ENCODE results near the gene MTFR2. TPM values are rescaled to one million over a fixed set of nuclear protein-coding genes. Genes with fewer than 3 reads are reported as not detected.
A peak's percentile ranks its signal among the peaks of the same experiment; 100 is the strongest.

The MTFR2 gene
- total RNA-seq, 1 donor from 2014 or later: not detected

GRCh38 chr6:136251394-136251793 is 1.3 kb upstream of the MTFR2 start:
- Histone ChIP-seq H3K36me3 (peaks cover 4% of the 10 kb centered on the region in 2 donors), H3K4me1 (peaks cover 5 to 11% of the 10 kb centered on the region in 2 donors), H3K9me3 (no peaks in the 10 kb centered on the region), H3K27me3 (no peaks in the 10 kb centered on the region), H3K27ac (no peak overlapping the region), H3K4me3 (peak overlapping the region in 1 of 2 donors; percentile 84)
- DNase-seq (ENCODE audit: low spot score in 2 of 2): no peak
- TF ChIP-seq, protein P1, sequence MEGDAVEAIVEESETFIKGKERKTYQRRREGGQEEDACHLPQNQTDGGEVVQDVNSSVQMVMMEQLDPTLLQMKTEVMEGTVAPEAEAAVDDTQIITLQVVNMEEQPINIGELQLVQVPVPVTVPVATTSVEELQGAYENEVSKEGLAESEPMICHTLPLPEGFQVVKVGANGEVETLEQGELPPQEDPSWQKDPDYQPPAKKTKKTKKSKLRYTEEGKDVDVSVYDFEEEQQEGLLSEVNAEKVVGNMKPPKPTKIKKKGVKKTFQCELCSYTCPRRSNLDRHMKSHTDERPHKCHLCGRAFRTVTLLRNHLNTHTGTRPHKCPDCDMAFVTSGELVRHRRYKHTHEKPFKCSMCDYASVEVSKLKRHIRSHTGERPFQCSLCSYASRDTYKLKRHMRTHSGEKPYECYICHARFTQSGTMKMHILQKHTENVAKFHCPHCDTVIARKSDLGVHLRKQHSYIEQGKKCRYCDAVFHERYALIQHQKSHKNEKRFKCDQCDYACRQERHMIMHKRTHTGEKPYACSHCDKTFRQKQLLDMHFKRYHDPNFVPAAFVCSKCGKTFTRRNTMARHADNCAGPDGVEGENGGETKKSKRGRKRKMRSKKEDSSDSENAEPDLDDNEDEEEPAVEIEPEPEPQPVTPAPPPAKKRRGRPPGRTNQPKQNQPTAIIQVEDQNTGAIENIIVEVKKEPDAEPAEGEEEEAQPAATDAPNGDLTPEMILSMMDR (IDR thresholded peaks at IDR 0.05): no peak
- intact Hi-C loops (cut with DNase I): loop anchor here (2.0 kb wide), 1 partner anchor 753 kb away; no protein-coding TSS in a partner anchor

DNA sequence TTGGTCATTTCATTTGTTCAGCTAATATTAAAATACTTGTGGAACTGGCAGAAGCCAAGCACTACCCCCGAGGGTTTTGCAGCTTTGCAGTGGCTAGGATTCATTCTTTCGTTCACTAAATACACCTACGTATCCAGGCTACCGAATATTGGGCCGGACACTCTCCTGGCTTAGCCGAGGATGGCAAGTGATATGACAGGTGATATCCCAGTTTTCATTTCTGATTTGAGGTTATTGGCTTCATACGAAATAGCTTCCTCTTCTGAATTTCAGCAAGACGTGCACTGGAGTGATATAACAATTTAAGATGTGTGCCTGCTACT is 536 bp upstream of the MTFR2 start:
- H3K9me3 ChIP-seq: no peaks in the 10 kb centered on the region
- intact Hi-C loops (cut with DNase I): loop anchor here (1.0 to 2.0 kb wide), 2 partner anchors 39 to 752 kb away; partner anchors contain the start of gene BCLAF1
- TF ChIP-seq, protein P1 (IDR thresholded peaks at IDR 0.05): no peak

GRCh38 chr6:136249336-136249735 is 775 bp downstream of the MTFR2 start:
- peaks cover 5 to 11% of the 10 kb centered on the region in 2 donors for H3K4me1 ChIP-seq
- TF ChIP-seq, protein P1 (IDR thresholded peaks at IDR 0.05): no peak
- intact Hi-C loops (cut with DNase I): no loop called here

More for the DNA sequence above, 536 bp upstream of the MTFR2 start:
- Histone ChIP-seq H3K4me3 (peak overlapping the region; percentile 84 to 88), H3K27me3 (no peaks in the 10 kb centered on the region), H3K36me3 (peaks cover 0 to 4% of the 10 kb centered on the region in 2 donors), H3K4me1 (peaks cover 5 to 11% of the 10 kb centered on the region in 2 donors), H3K27ac (no peak overlapping the region)
- DNase-seq (ENCODE audit: low spot score in 2 of 2): no peak

GRCh38 chr6:136244061-136244616 is 6.0 kb downstream of the MTFR2 start:
- Histone ChIP-seq H3K4me1 (no peaks in the 10 kb centered on the region), H3K4me3 (no peak overlapping the region), H3K36me3 (no peaks in the 10 kb centered on the region), H3K27ac (no peak overlapping the region), H3K27me3 (no peaks in the 10 kb centered on the region), H3K9me3 (no peaks in the 10 kb centered on the region)
- TF ChIP-seq, protein P1 (IDR thresholded peaks at IDR 0.05): no peak
- intact Hi-C loops (cut with DNase I): no loop called here
- no peak for DNase-seq (ENCODE audit: low spot score in 2 of 2)

More at GRCh38 chr6:136249336-136249735, 775 bp downstream of the MTFR2 start:
- peak overlapping the region; percentile 84 to 88 for H3K4me3 ChIP-seq
- DNase-seq (ENCODE audit: low spot score in 2 of 2): no peak
- H3K27me3 ChIP-seq: no peaks in the 10 kb centered on the region
- H3K9me3 ChIP-seq: no peaks in the 10 kb centered on the region
- H3K36me3 ChIP-seq: peaks cover 0 to 4% of the 10 kb centered on the region in 2 donors
- H3K27ac ChIP-seq: no peak overlapping the region

DNA sequence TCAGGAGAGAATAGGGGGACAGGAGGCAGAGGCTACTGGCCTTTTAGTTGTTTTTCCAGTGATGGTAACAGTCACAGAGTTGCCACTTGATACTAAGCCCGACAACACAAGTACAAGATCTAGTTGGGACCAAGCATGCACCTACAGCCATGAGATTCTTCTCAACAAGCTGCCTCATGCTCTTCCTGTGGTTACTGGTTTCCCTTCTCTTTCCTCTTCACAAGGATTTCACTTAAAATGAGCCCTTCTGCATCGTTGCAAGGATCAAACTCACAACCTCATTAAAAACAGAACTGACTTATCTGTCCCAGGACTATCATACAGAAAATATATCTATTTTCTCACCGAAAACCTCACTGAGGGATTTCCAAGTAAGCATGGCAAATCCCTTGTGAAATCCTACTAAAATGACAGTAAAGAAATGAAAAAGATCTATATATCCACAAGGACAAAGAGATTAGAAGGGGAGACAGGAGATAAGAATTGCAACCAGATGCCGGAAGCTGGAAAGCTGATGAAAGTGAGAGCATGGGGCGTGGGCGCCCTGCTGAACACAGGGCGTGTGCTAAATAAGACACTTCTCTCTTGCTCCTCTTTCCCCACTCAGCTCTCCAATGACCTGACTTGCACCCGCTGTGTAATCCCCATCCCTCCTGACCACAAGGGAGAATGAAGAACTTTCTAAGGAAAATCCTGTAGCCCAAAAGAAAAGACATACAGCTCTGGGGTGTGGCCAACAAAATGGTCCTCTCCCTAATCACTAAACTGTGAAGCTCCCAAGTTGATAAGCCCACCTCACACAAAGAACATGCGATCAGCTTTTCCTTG is 13.4 kb downstream of the MTFR2 start:
- TF ChIP-seq, protein P1 (IDR thresholded peaks at IDR 0.05): no peak
- Histone ChIP-seq H3K4me1 (no peaks in the 10 kb centered on the region), H3K4me3 (no peak overlapping the region), H3K9me3 (no peaks in the 10 kb centered on the region), H3K27me3 (no peaks in the 10 kb centered on the region), H3K36me3 (no peaks in the 10 kb centered on the region), H3K27ac (no peak overlapping the region)
- intact Hi-C loops (cut with DNase I): no loop called here
- DNase-seq (ENCODE audit: low spot score in 2 of 2): no peak
